Ascending aorta (tissue), 2 donors: Measurements from ENCODE around the gene ADAMTS16. TPM values are rescaled to one million over a fixed set of nuclear protein-coding genes. Genes with fewer than 3 reads are reported as not detected.

Experiments used
- DNase-seq, 2 donors: peaks; one replicate each; pipeline ENCODE4 v3.0.0-alpha.2; 2019; ENCODE audit warnings: low spot score in 2 of 2
- H3K27ac ChIP-seq, 2 donors: fragments of 200-600 bp; sonication (generic); one replicate each; pipeline ENCODE4 v1.5.1; 2016 to 2017; ENCODE audit warnings: mild to moderate bottlenecking in 1 of 2
- H3K27me3 ChIP-seq: fragments of 200-600 bp; sonication (generic); one replicate; pipeline ENCODE4 v1.5.1; 2017
- H3K36me3 ChIP-seq, 2 donors: fragments of 200-600 bp; sonication (generic); one replicate each; pipeline ENCODE4 v1.5.1; 2016
- H3K4me1 ChIP-seq, 2 donors: fragments of 200-600 bp; sonication (generic); one replicate each; pipeline ENCODE4 v1.5.1; 2016 to 2017; ENCODE audit warnings: mild to moderate bottlenecking in 1 of 2
- H3K4me3 ChIP-seq, 2 donors: fragments of 200-600 bp; sonication (generic); one replicate each; pipeline ENCODE4 v1.5.1; 2016 to 2017; ENCODE audit warnings: mild to moderate bottlenecking in 1 of 2
- H3K9me3 ChIP-seq, 2 donors: fragments of 200-600 bp; sonication (generic); one replicate each; pipeline ENCODE4 v1.5.1; 2016
- CTCF ChIP-seq, 3 experiments: fragments of 200-600 bp in 2 of 3; fragments of 450-650 bp in 1 of 3; sonication (generic) in 2 of 3; IDR thresholded peaks; one replicate each; pipeline ENCODE4 v1.5.1; 2016 to 2019; ENCODE audit warnings: antibody characterized with exemption in 3 of 3, mild to moderate bottlenecking in 1 of 3, moderate library complexity in 1 of 3
- intact Hi-C: fragments of 100-400 bp; cut with DNase I; formaldehyde crosslinking; loops from one replicate; pipeline ENCODE4 v1.15.1; 2023
- total RNA-seq: library from RNA; depleted of rRNA; stranded (reverse); fragments of >200 nt; gene quantifications from one replicate; pipeline ENCODE4 v1.1.0, GENCODE V29; 2016

The ADAMTS16 gene
- total RNA-seq, 1 donor from 2014 or later = 1.6 TPM

- no peak for DNase-seq
These were observed 149.4 kb downstream of the ADAMTS16 start for GRCh38 chr5:5289537-5289936.

GRCh38 chr5:5290674-5291334, 150.7 kb downstream of the ADAMTS16 start:
- intact Hi-C loops = no loop called here
- Histone ChIP-seq H3K27ac (no peak overlapping the region), H3K9me3 (peaks cover 0 to 3% of the 10 kb centered on the region in 2 donors), H3K4me3 (no peak overlapping the region), H3K27me3 (no peaks in the 10 kb centered on the region), H3K4me1 (no peaks in the 10 kb centered on the region), H3K36me3 (no peaks in the 10 kb centered on the region)
- TF ChIP-seq CTCF (IDR thresholded peaks at IDR 0.05) = no peak
- no peak for DNase-seq

More at GRCh38 chr5:5289537-5289936, 149.4 kb downstream of the ADAMTS16 start:
- Histone ChIP-seq H3K9me3 (peaks cover 0 to 3% of the 10 kb centered on the region in 2 donors), H3K27me3 (no peaks in the 10 kb centered on the region), H3K4me1 (no peaks in the 10 kb centered on the region), H3K36me3 (no peaks in the 10 kb centered on the region), H3K4me3 (no peak overlapping the region), H3K27ac (no peak overlapping the region)
- TF ChIP-seq CTCF (IDR thresholded peaks at IDR 0.05) = no peak
- intact Hi-C loops = no loop called here

- no peaks in the 10 kb centered on the region for H3K36me3 ChIP-seq
- intact Hi-C loops = no loop called here
- no peak for DNase-seq
- no peaks in the 10 kb centered on the region for H3K4me1 ChIP-seq
- H3K27ac ChIP-seq = no peak overlapping the region
- no peak for TF ChIP-seq CTCF (IDR thresholded peaks at IDR 0.05)
- no peaks in the 10 kb centered on the region for H3K27me3 ChIP-seq
- H3K4me3 ChIP-seq = no peak overlapping the region
- H3K9me3 ChIP-seq = peaks cover 0 to 3% of the 10 kb centered on the region in 2 donors
These were observed 151.2 kb downstream of the ADAMTS16 start for GRCh38 chr5:5291357-5291756.

- no peak overlapping the region for H3K27ac ChIP-seq
- no peak for TF ChIP-seq CTCF (IDR thresholded peaks at IDR 0.05)
- H3K9me3 ChIP-seq = no peaks in the 10 kb centered on the region
- no peak for DNase-seq
- intact Hi-C loops = no loop called here
- no peaks in the 10 kb centered on the region for H3K4me1 ChIP-seq
- H3K4me3 ChIP-seq = no peak overlapping the region
- no peaks in the 10 kb centered on the region for H3K27me3 ChIP-seq
- no peaks in the 10 kb centered on the region for H3K36me3 ChIP-seq
These were observed 152.9 kb downstream of the ADAMTS16 start for GRCh38 chr5:5293029-5293428.

GRCh38 chr5:5294429-5294828, 154.3 kb downstream of the ADAMTS16 start:
- no peak for DNase-seq
- H3K4me3 ChIP-seq = no peak overlapping the region
- no peaks in the 10 kb centered on the region for H3K9me3 ChIP-seq
- H3K4me1 ChIP-seq = no peaks in the 10 kb centered on the region
- no peaks in the 10 kb centered on the region for H3K27me3 ChIP-seq
- no peaks in the 10 kb centered on the region for H3K36me3 ChIP-seq
- intact Hi-C loops = no loop called here
- TF ChIP-seq CTCF (IDR thresholded peaks at IDR 0.05) = no peak
- H3K27ac ChIP-seq = no peak overlapping the region

- no peak for DNase-seq
- no peaks in the 10 kb centered on the region for H3K4me1 ChIP-seq
- no peak overlapping the region for H3K27ac ChIP-seq
- no peak overlapping the region for H3K4me3 ChIP-seq
- H3K27me3 ChIP-seq = no peaks in the 10 kb centered on the region
- H3K9me3 ChIP-seq = peaks cover 0 to 6% of the 10 kb centered on the region in 2 donors
- TF ChIP-seq CTCF (IDR thresholded peaks at IDR 0.05) = no peak
- intact Hi-C loops = no loop called here
- no peaks in the 10 kb centered on the region for H3K36me3 ChIP-seq
These were observed 155.2 kb downstream of the ADAMTS16 start for GRCh38 chr5:5295351-5295750.
